ENCODE measurements around the gene SELENBP1.

The SELENBP1 gene

GRCh38 chr1:151369621-151370048 is 2.9 kb downstream of the SELENBP1 start:
- H3K18ac ChIP-seq (ENCODE audit: low read length): no peak overlapping the region
- H4K91ac ChIP-seq (ENCODE audit: low read depth, low read length): no peak overlapping the region
- no peak overlapping the region for H2BK12ac ChIP-seq (ENCODE audit: low read length)
- no peak overlapping the region for H3K4ac ChIP-seq (ENCODE audit: low read depth, low read length)
- no peak overlapping the region for H2BK120ac ChIP-seq (ENCODE audit: insufficient read depth, low read length, poor library complexity)
- peaks cover 0 to 3% of the 10 kb centered on the region in 2 experiments for H3K36me3 ChIP-seq (ENCODE audit: control insufficient read depth in 1 of 2, insufficient read depth in 2 of 2, low read length in 2 of 2)
- no peak for DNase-seq
- H2AFZ ChIP-seq (ENCODE audit: insufficient read depth, low read length, poor library complexity): no peak overlapping the region
- H3K79me2 ChIP-seq (ENCODE audit: control insufficient read depth, insufficient read depth, low read length, poor library complexity): peaks cover 2% of the 10 kb centered on the region
- peaks cover 2% of the 10 kb centered on the region for H3K79me1 ChIP-seq (ENCODE audit: low read length)
- H3K4me1 ChIP-seq (ENCODE audit: control insufficient read depth in 1 of 2, insufficient read depth in 2 of 2, low read length in 2 of 2): peaks cover 0 to 4% of the 10 kb centered on the region in 2 experiments
- H3K9ac ChIP-seq (ENCODE audit: low read length): no peak overlapping the region
- WGBS (ENCODE audit: extremely low coverage, insufficient coverage, insufficient read length): no CpG with 5 or more reads among the region's 15 CpGs
- no peak overlapping the region for H4K8ac ChIP-seq (ENCODE audit: low read depth, low read length)
- no peak overlapping the region for H3K4me2 ChIP-seq (ENCODE audit: low read length)
- H3K14ac ChIP-seq (ENCODE audit: low read length): no peak overlapping the region
- no peak overlapping the region for H2AK5ac ChIP-seq (ENCODE audit: low read length)
- no peak overlapping the region for H4K12ac ChIP-seq (ENCODE audit: low read depth, low read length)
- no peak overlapping the region for H3K23ac ChIP-seq (ENCODE audit: low read length)
- no peaks in the 10 kb centered on the region for H3K27me3 ChIP-seq (ENCODE audit: insufficient read depth, low read length)
- peaks cover 9% of the 10 kb centered on the region for H3K9me3 ChIP-seq (ENCODE audit: insufficient read depth, low read depth, low read length)
- no peak overlapping the region for H2BK5ac ChIP-seq (ENCODE audit: low read depth, low read length, poor library complexity)
- no peak overlapping the region for H3K4me3 ChIP-seq (ENCODE audit: low read depth, low read length)
- no peak overlapping the region for H3K27ac ChIP-seq (ENCODE audit: low read depth, low read length)

GRCh38 chr1:151369302-151369610 is 3.2 kb downstream of the SELENBP1 start:
- no peak overlapping the region for H4K8ac ChIP-seq (ENCODE audit: low read depth, low read length)
- no peak overlapping the region for H4K12ac ChIP-seq (ENCODE audit: low read depth, low read length)
- H4K91ac ChIP-seq (ENCODE audit: low read depth, low read length): no peak overlapping the region
- no peak overlapping the region for H2AK5ac ChIP-seq (ENCODE audit: low read length)
- H3K79me2 ChIP-seq (ENCODE audit: control insufficient read depth, insufficient read depth, low read length, poor library complexity): peaks cover 2% of the 10 kb centered on the region
- H3K18ac ChIP-seq (ENCODE audit: low read length): no peak overlapping the region
- no peak overlapping the region for H2BK120ac ChIP-seq (ENCODE audit: insufficient read depth, low read length, poor library complexity)
- no peak overlapping the region for H2BK12ac ChIP-seq (ENCODE audit: low read length)
- WGBS (ENCODE audit: extremely low coverage, insufficient coverage, insufficient read length): no CpG with 5 or more reads among the region's 7 CpGs
- H3K9me3 ChIP-seq (ENCODE audit: insufficient read depth, low read depth, low read length): peaks cover 11% of the 10 kb centered on the region
- no peak overlapping the region for H3K14ac ChIP-seq (ENCODE audit: low read length)
- H3K36me3 ChIP-seq (ENCODE audit: control insufficient read depth in 1 of 2, insufficient read depth in 2 of 2, low read length in 2 of 2): peaks cover under 1 to 3% of the 10 kb centered on the region in 2 experiments
- no peak overlapping the region for H2BK5ac ChIP-seq (ENCODE audit: low read depth, low read length, poor library complexity)
- H3K4me3 ChIP-seq (ENCODE audit: low read depth, low read length): no peak overlapping the region
- no peaks in the 10 kb centered on the region for H3K27me3 ChIP-seq (ENCODE audit: insufficient read depth, low read length)
- H2AFZ ChIP-seq (ENCODE audit: insufficient read depth, low read length, poor library complexity): no peak overlapping the region
- H3K23ac ChIP-seq (ENCODE audit: low read length): no peak overlapping the region
- H3K27ac ChIP-seq (ENCODE audit: low read depth, low read length): no peak overlapping the region
- H3K4me1 ChIP-seq (ENCODE audit: control insufficient read depth in 1 of 2, insufficient read depth in 2 of 2, low read length in 2 of 2): peaks cover 0 to 4% of the 10 kb centered on the region in 2 experiments
- no peak overlapping the region for H3K4ac ChIP-seq (ENCODE audit: low read depth, low read length)
- H3K9ac ChIP-seq (ENCODE audit: low read length): no peak overlapping the region
- H3K79me1 ChIP-seq (ENCODE audit: low read length): peaks cover 2% of the 10 kb centered on the region
- no peak for DNase-seq
- no peak overlapping the region for H3K4me2 ChIP-seq (ENCODE audit: low read length)

GRCh38 chr1:151368393-151369301 is 3.9 kb downstream of the SELENBP1 start:
- no CpG with 5 or more reads among the region's 20 CpGs for WGBS (ENCODE audit: extremely low coverage, insufficient coverage, insufficient read length)
- Histone ChIP-seq H3K27ac (ENCODE audit: low read depth, low read length) (no peak overlapping the region), H2BK120ac (ENCODE audit: insufficient read depth, low read length, poor library complexity) (no peak overlapping the region), H2AK5ac (ENCODE audit: low read length) (no peak overlapping the region), H3K23ac (ENCODE audit: low read length) (no peak overlapping the region), H3K14ac (ENCODE audit: low read length) (no peak overlapping the region), H3K4me1 (ENCODE audit: control insufficient read depth in 1 of 2, insufficient read depth in 2 of 2, low read length in 2 of 2) (peaks cover 0 to 4% of the 10 kb centered on the region in 2 experiments), H3K27me3 (ENCODE audit: insufficient read depth, low read length) (no peaks in the 10 kb centered on the region), H4K8ac (ENCODE audit: low read depth, low read length) (no peak overlapping the region), H3K79me2 (ENCODE audit: control insufficient read depth, insufficient read depth, low read length, poor library complexity) (peaks cover 2% of the 10 kb centered on the region), H3K18ac (ENCODE audit: low read length) (no peak overlapping the region), H2BK12ac (ENCODE audit: low read length) (no peak overlapping the region), H2BK5ac (ENCODE audit: low read depth, low read length, poor library complexity) (no peak overlapping the region), H3K4me3 (ENCODE audit: low read depth, low read length) (no peak overlapping the region), H3K36me3 (ENCODE audit: control insufficient read depth in 1 of 2, insufficient read depth in 2 of 2, low read length in 2 of 2) (peaks cover 2 to 3% of the 10 kb centered on the region in 2 experiments), H2AFZ (ENCODE audit: insufficient read depth, low read length, poor library complexity) (no peak overlapping the region), H3K9ac (ENCODE audit: low read length) (no peak overlapping the region), H3K79me1 (ENCODE audit: low read length) (peaks cover 2% of the 10 kb centered on the region), H3K4ac (ENCODE audit: low read depth, low read length) (no peak overlapping the region), H3K9me3 (ENCODE audit: insufficient read depth, low read depth, low read length) (peaks cover 13% of the 10 kb centered on the region), H4K12ac (ENCODE audit: low read depth, low read length) (no peak overlapping the region), H3K4me2 (ENCODE audit: low read length) (no peak overlapping the region), H4K91ac (ENCODE audit: low read depth, low read length) (no peak overlapping the region)
- DNase-seq: no peak

GRCh38 chr1:151367658-151368392 is 4.7 kb downstream of the SELENBP1 start:
- Histone ChIP-seq H2BK120ac (ENCODE audit: insufficient read depth, low read length, poor library complexity) (no peak overlapping the region), H3K14ac (ENCODE audit: low read length) (no peak overlapping the region), H3K4me2 (ENCODE audit: low read length) (no peak overlapping the region), H3K9me3 (ENCODE audit: insufficient read depth, low read depth, low read length) (peaks cover 10% of the 10 kb centered on the region), H2AK5ac (ENCODE audit: low read length) (no peak overlapping the region), H4K12ac (ENCODE audit: low read depth, low read length) (no peak overlapping the region), H3K27me3 (ENCODE audit: insufficient read depth, low read length) (no peaks in the 10 kb centered on the region), H2AFZ (ENCODE audit: insufficient read depth, low read length, poor library complexity) (no peak overlapping the region), H3K4me1 (ENCODE audit: control insufficient read depth in 1 of 2, insufficient read depth in 2 of 2, low read length in 2 of 2) (peaks cover 0 to 4% of the 10 kb centered on the region in 2 experiments), H3K4ac (ENCODE audit: low read depth, low read length) (no peak overlapping the region), H2BK5ac (ENCODE audit: low read depth, low read length, poor library complexity) (no peak overlapping the region), H4K91ac (ENCODE audit: low read depth, low read length) (no peak overlapping the region), H2BK12ac (ENCODE audit: low read length) (no peak overlapping the region), H3K36me3 (ENCODE audit: control insufficient read depth in 1 of 2, insufficient read depth in 2 of 2, low read length in 2 of 2) (peaks cover 2 to 3% of the 10 kb centered on the region in 2 experiments), H3K79me1 (ENCODE audit: low read length) (peaks cover 2% of the 10 kb centered on the region), H3K79me2 (ENCODE audit: control insufficient read depth, insufficient read depth, low read length, poor library complexity) (peaks cover 2% of the 10 kb centered on the region), H3K27ac (ENCODE audit: low read depth, low read length) (no peak overlapping the region), H3K23ac (ENCODE audit: low read length) (no peak overlapping the region), H4K8ac (ENCODE audit: low read depth, low read length) (no peak overlapping the region), H3K18ac (ENCODE audit: low read length) (no peak overlapping the region), H3K9ac (ENCODE audit: low read length) (no peak overlapping the region), H3K4me3 (ENCODE audit: low read depth, low read length) (no peak overlapping the region)
- no peak for DNase-seq
- no CpG with 5 or more reads among the region's 8 CpGs for WGBS (ENCODE audit: extremely low coverage, insufficient coverage, insufficient read length)
